ENCODE results near the gene ITGA1. TPM values are rescaled to one million over a fixed set of nuclear protein-coding genes. Genes with fewer than 3 reads are reported as not detected.

ITGA1 gene
- total RNA-seq, 1 donor from 2014 or later, result 346 TPM

DNA sequence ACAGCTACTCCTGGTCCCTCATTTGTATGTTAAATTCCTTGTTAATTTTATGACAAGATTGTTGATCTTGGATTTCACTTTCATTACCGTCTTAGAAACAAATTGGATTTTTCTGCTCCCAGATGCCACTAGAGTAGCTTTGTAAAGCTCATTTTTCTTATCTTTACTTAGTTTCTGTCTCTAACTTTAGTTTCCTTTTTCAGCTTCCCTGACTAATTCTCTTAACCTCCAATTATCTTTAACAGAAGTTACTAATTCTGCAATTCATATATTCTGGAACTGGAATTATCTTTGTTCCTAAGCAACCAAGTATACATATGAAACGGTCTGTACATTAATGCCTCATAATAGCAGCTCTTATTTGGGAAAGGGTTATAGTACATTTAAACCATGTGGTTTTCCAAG, 16.7 kb downstream of the ITGA1 start:
- peak overlapping the region; percentile 61 for H3K4me3 Mint-ChIP-seq (ENCODE audit: unreplicated experiment)
- DNase-seq (ENCODE audit: low spot score), result no peak
- no peaks in the 10 kb centered on the region for H3K27me3 Mint-ChIP-seq (ENCODE audit: low read depth)
- TF ChIP-seq, protein P1, sequence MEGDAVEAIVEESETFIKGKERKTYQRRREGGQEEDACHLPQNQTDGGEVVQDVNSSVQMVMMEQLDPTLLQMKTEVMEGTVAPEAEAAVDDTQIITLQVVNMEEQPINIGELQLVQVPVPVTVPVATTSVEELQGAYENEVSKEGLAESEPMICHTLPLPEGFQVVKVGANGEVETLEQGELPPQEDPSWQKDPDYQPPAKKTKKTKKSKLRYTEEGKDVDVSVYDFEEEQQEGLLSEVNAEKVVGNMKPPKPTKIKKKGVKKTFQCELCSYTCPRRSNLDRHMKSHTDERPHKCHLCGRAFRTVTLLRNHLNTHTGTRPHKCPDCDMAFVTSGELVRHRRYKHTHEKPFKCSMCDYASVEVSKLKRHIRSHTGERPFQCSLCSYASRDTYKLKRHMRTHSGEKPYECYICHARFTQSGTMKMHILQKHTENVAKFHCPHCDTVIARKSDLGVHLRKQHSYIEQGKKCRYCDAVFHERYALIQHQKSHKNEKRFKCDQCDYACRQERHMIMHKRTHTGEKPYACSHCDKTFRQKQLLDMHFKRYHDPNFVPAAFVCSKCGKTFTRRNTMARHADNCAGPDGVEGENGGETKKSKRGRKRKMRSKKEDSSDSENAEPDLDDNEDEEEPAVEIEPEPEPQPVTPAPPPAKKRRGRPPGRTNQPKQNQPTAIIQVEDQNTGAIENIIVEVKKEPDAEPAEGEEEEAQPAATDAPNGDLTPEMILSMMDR (IDR thresholded peaks at IDR 0.05), result no peak
- peaks cover 62% of the 10 kb centered on the region for H3K4me1 Mint-ChIP-seq (ENCODE audit: low read depth)
- peak overlapping the region; percentile 87 for H3K27ac Mint-ChIP-seq (ENCODE audit: unreplicated experiment)
- H3K36me3 Mint-ChIP-seq (ENCODE audit: low read depth), result peaks cover 37% of the 10 kb centered on the region
- no peaks in the 10 kb centered on the region for H3K9me3 Mint-ChIP-seq (ENCODE audit: low read depth)

DNA sequence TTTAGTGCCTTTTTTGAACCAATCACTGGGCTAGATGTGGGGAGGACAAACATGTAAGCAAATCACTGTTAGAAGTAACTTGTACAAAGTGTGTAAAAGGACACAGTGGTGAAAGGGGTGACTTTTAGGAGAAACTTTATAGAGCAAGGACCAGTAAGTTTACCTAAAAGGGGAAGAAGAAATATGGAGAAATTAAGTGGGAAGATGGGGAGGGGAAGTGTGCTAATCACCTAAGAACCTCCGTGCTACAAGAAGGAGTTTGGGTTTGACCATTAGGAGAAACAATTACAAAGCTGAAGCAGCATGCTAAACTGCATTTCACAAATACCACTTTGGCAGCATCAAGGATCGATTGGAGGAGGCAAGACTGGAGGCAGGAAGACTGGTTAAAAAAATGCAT, 17.3 kb downstream of the ITGA1 start:
- no peaks in the 10 kb centered on the region for H3K27me3 Mint-ChIP-seq (ENCODE audit: low read depth)
- H3K27ac Mint-ChIP-seq (ENCODE audit: unreplicated experiment), result peak overlapping the region; percentile 74
- H3K36me3 Mint-ChIP-seq (ENCODE audit: low read depth), result peaks cover 37% of the 10 kb centered on the region
- H3K4me1 Mint-ChIP-seq (ENCODE audit: low read depth), result peaks cover 62% of the 10 kb centered on the region
- H3K4me3 Mint-ChIP-seq (ENCODE audit: unreplicated experiment), result peak overlapping the region; percentile 61
- TF ChIP-seq, protein P1 (IDR thresholded peaks at IDR 0.05), result no peak
- DNase-seq (ENCODE audit: low spot score), result no peak
- H3K9me3 Mint-ChIP-seq (ENCODE audit: low read depth), result no peaks in the 10 kb centered on the region

DNA sequence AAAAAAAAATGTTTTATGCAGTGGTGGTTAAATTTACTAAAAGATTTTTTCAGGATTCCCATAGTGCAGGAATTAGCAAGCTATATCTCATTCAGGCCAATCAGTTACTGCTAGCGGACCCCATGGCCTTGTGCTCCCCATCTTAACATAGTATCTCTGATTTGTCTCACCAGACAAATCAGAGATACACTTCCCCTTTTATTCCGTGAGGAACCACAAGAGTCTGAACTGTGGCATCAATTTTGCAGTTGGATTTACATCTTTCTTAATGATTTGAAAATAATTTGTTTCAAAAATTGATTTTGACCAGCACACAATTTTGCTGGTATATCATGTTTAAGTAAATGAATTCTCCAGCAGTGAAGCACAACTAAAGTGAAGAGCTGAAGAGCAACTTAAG, 17.9 kb downstream of the ITGA1 start:
- Mint-ChIP-seq H3K4me1 (ENCODE audit: low read depth) (peaks cover 68% of the 10 kb centered on the region), H3K27me3 (ENCODE audit: low read depth) (no peaks in the 10 kb centered on the region), H3K27ac (ENCODE audit: unreplicated experiment) (peak overlapping the region; percentile 74), H3K36me3 (ENCODE audit: low read depth) (peaks cover 36% of the 10 kb centered on the region), H3K4me3 (ENCODE audit: unreplicated experiment) (peak overlapping the region; percentile 61), H3K9me3 (ENCODE audit: low read depth) (no peaks in the 10 kb centered on the region)
- TF ChIP-seq, protein P1 (IDR thresholded peaks at IDR 0.05), result no peak
- no peak for DNase-seq (ENCODE audit: low spot score)

DNA sequence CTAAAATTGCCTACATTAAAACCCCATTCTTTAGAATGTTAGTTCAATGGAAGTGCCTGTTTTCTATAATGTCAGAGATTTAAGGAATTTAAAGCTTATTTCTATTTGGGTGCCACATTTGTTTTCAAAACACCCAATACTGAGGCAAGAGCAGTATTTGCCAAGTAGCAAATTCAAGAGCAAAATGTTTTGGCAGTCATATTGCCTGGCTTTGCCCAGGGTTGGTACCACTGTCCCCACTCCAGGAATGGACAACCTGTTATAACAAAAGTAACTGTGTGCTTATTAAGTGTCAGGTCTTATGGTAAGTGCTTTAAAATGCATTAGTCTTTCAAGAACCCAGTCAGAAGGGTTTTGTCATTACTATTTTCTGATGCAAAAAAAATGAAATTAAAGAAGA, 19.3 kb downstream of the ITGA1 start:
- H3K4me3 Mint-ChIP-seq (ENCODE audit: unreplicated experiment), result no peak overlapping the region
- peaks cover 83% of the 10 kb centered on the region for H3K4me1 Mint-ChIP-seq (ENCODE audit: low read depth)

DNA sequence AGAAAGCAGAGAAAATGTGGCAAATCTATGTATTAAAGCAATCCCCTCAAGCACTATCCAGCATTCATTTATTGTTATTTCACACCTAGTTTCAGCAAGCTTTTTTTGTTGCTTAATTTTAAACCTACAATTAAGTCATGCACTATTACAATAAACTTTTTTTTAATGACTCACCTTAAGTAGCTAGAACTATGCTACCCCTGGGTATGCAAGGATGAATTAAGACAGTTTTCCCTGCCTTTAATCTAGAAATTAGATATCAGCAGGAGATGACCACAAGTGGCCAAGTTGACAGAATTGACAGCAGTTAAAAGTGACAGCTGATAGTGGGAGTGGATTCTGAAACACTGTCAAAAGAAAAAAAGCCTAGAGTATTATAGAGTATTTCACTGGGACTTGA, 20.0 kb downstream of the ITGA1 start:
- no peaks in the 10 kb centered on the region for H3K27me3 Mint-ChIP-seq (ENCODE audit: low read depth)
- H3K9me3 Mint-ChIP-seq (ENCODE audit: low read depth), result no peaks in the 10 kb centered on the region
- H3K4me1 Mint-ChIP-seq (ENCODE audit: low read depth), result peaks cover 90% of the 10 kb centered on the region
- H3K4me3 Mint-ChIP-seq (ENCODE audit: unreplicated experiment), result no peak overlapping the region
- peak overlapping the region; percentile 96 for H3K27ac Mint-ChIP-seq (ENCODE audit: unreplicated experiment)
- peaks cover 22% of the 10 kb centered on the region for H3K36me3 Mint-ChIP-seq (ENCODE audit: low read depth)
- DNase-seq (ENCODE audit: low spot score), result no peak
- TF ChIP-seq, protein P1 (IDR thresholded peaks at IDR 0.05), result no peak

More for the DNA sequence above, 19.3 kb downstream of the ITGA1 start:
- peaks cover 25% of the 10 kb centered on the region for H3K36me3 Mint-ChIP-seq (ENCODE audit: low read depth)
- no peaks in the 10 kb centered on the region for H3K27me3 Mint-ChIP-seq (ENCODE audit: low read depth)
- TF ChIP-seq, protein P1 (IDR thresholded peaks at IDR 0.05), result no peak
- H3K9me3 Mint-ChIP-seq (ENCODE audit: low read depth), result no peaks in the 10 kb centered on the region
- DNase-seq (ENCODE audit: low spot score), result no peak
- peak overlapping the region; percentile 62 for H3K27ac Mint-ChIP-seq (ENCODE audit: unreplicated experiment)
